Measurements from ENCODE around the gene AGAP2. TPM values are rescaled to one million over a fixed set of nuclear protein-coding genes. Genes with fewer than 3 reads are reported as not detected.
A peak's percentile ranks its signal among the peaks of the same experiment; 100 is the strongest.

Gene AGAP2
- total RNA-seq, 1 experiment from 2014 or later, result 0.19 TPM

DNA sequence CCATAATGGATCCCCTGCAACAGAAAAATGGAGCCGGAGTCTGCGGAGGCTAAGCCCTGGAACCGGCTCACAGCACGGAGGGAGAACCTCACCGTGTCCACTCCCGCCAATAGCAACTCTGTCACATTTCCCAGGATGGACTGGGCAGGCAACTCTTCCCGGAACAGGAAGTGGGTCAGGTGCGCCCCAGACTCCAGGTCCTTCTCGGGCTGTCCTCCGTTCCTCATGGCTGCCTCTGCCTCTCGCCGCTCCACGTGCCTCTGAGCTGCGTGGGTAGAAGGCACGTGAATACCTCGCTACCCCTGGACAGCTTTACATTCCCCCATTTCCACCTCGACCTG lies 26.1 kb upstream of the AGAP2 start:
- BruUV-seq (replicated peaks), result no TSS peak
- intact Hi-C loops (cut with micrococcal nuclease), result no loop called here
- no peaks in the 10 kb centered on the region for H3K27me3 Mint-ChIP-seq (ENCODE audit: insufficient read depth, unreplicated experiment)
- peaks cover 20% of the 10 kb centered on the region for H3K4me1 Mint-ChIP-seq (ENCODE audit: insufficient read depth, unreplicated experiment)
- ChIA-PET CTCF (interaction anchor here (0.8 to 1.7 kb wide), 5 partner anchors 11 to 120 kb away, joined by 3 to 6 read pairs (median 5); partner anchors contain the start of gene CDK4), POLR2A (interaction anchor here (0.6 to 1.5 kb wide), 11 partner anchors 8 to 674 kb away, joined by 3 to 9 read pairs (median 3); partner anchors contain the start of genes CDK4 and TSPAN31)
- H3K36me3 Mint-ChIP-seq (ENCODE audit: insufficient read depth, unreplicated experiment), result peaks cover 18% of the 10 kb centered on the region
- peak; percentile 32 for DNase-seq (ENCODE audit: unreplicated experiment)
- TF ChIP-seq CTCF (IDR thresholded peaks at IDR 0.05; ENCODE audit: unreplicated experiment), result no peak
- H3K9me3 Mint-ChIP-seq (ENCODE audit: unreplicated experiment), result no peaks in the 10 kb centered on the region
- peak overlapping the region; percentile 89 for H3K4me3 Mint-ChIP-seq (ENCODE audit: unreplicated experiment)
- H3K27ac Mint-ChIP-seq (ENCODE audit: low read depth, unreplicated experiment), result peak overlapping the region; percentile 89

- H3K4me3 Mint-ChIP-seq (ENCODE audit: unreplicated experiment), result peak overlapping the region; percentile 89
- no peak for TF ChIP-seq CTCF (IDR thresholded peaks at IDR 0.05; ENCODE audit: unreplicated experiment)
- DNase-seq (ENCODE audit: unreplicated experiment), result no peak
- POLR2A ChIA-PET, result interaction anchor here (0.7 to 1.5 kb wide), 7 partner anchors 8 to 673 kb away, joined by 3 to 9 read pairs (median 3); partner anchors contain the start of genes CDK4 and TSPAN31
- peak overlapping the region; percentile 89 for H3K27ac Mint-ChIP-seq (ENCODE audit: low read depth, unreplicated experiment)
- H3K27me3 Mint-ChIP-seq (ENCODE audit: insufficient read depth, unreplicated experiment), result no peaks in the 10 kb centered on the region
- H3K9me3 Mint-ChIP-seq (ENCODE audit: unreplicated experiment), result no peaks in the 10 kb centered on the region
- no TSS peak for BruUV-seq (replicated peaks)
- CTCF ChIA-PET, result interaction anchor here (0.8 to 1.7 kb wide), 4 partner anchors 12 to 120 kb away, joined by 3 to 6 read pairs (median 4); partner anchors contain the start of gene CDK4
- intact Hi-C loops (cut with micrococcal nuclease), result no loop called here
- peaks cover 18% of the 10 kb centered on the region for H3K36me3 Mint-ChIP-seq (ENCODE audit: insufficient read depth, unreplicated experiment)
- H3K4me1 Mint-ChIP-seq (ENCODE audit: insufficient read depth, unreplicated experiment), result peaks cover 20% of the 10 kb centered on the region
These were observed 25.5 kb upstream of the AGAP2 start for GRCh38 chr12:57763881-57764661.

GRCh38 chr12:57762463-57762862 lies 23.9 kb upstream of the AGAP2 start:
- POLR2A ChIA-PET, result interaction anchor here (0.6 to 1.2 kb wide), 2 partner anchors 10 to 84 kb away, joined by 4 to 5 read pairs; partner anchors contain the start of genes EEF1AKMT3 and METTL1
- Mint-ChIP-seq H3K36me3 (ENCODE audit: insufficient read depth, unreplicated experiment) (peaks cover 19% of the 10 kb centered on the region), H3K4me1 (ENCODE audit: insufficient read depth, unreplicated experiment) (peaks cover 20% of the 10 kb centered on the region), H3K27me3 (ENCODE audit: insufficient read depth, unreplicated experiment) (no peaks in the 10 kb centered on the region), H3K27ac (ENCODE audit: low read depth, unreplicated experiment) (no peak overlapping the region), H3K4me3 (ENCODE audit: unreplicated experiment) (no peak overlapping the region), H3K9me3 (ENCODE audit: unreplicated experiment) (no peaks in the 10 kb centered on the region)
- intact Hi-C loops (cut with micrococcal nuclease), result no loop called here
- TF ChIP-seq CTCF (IDR thresholded peaks at IDR 0.05; ENCODE audit: unreplicated experiment), result no peak
- no TSS peak for BruUV-seq (replicated peaks)
- CTCF ChIA-PET, result interaction anchor here (0.9 to 1.2 kb wide), 2 partner anchors 8 to 41 kb away, joined by 4 read pairs; no protein-coding TSS in a partner anchor
- DNase-seq (ENCODE audit: unreplicated experiment), result no peak

- POLR2A ChIA-PET, result interaction anchor here (0.8 to 1.2 kb wide), 2 partner anchors 11 to 33 kb away, joined by 3 to 5 read pairs; partner anchors contain the start of genes EEF1AKMT3 and METTL1
- BruUV-seq (replicated peaks), result no TSS peak
- no peak for TF ChIP-seq CTCF (IDR thresholded peaks at IDR 0.05; ENCODE audit: unreplicated experiment)
- no peak overlapping the region for H3K4me3 Mint-ChIP-seq (ENCODE audit: unreplicated experiment)
- no peak overlapping the region for H3K27ac Mint-ChIP-seq (ENCODE audit: low read depth, unreplicated experiment)
- peaks cover 18% of the 10 kb centered on the region for H3K4me1 Mint-ChIP-seq (ENCODE audit: insufficient read depth, unreplicated experiment)
- CTCF ChIA-PET, result interaction anchor here (0.7 to 1.2 kb wide), 2 partner anchors 11 to 42 kb away, joined by 3 to 4 read pairs; no protein-coding TSS in a partner anchor
- H3K27me3 Mint-ChIP-seq (ENCODE audit: insufficient read depth, unreplicated experiment), result no peaks in the 10 kb centered on the region
- peaks cover 25% of the 10 kb centered on the region for H3K36me3 Mint-ChIP-seq (ENCODE audit: insufficient read depth, unreplicated experiment)
- no peak for DNase-seq (ENCODE audit: unreplicated experiment)
- no peaks in the 10 kb centered on the region for H3K9me3 Mint-ChIP-seq (ENCODE audit: unreplicated experiment)
- intact Hi-C loops (cut with micrococcal nuclease), result no loop called here
These were observed 23.0 kb upstream of the AGAP2 start for GRCh38 chr12:57761391-57761998.

Measured in MCF 10A (cell line).